Kidney (tissue), 14 donors: ENCODE measurements around the gene ACTRT3. TPM values are rescaled to one million over a fixed set of nuclear protein-coding genes. Genes with fewer than 3 reads are reported as not detected.

Source experiments
- DNase-seq, 5 donors: peaks; one replicate each; pipeline ENCODE4 v3.0.0-alpha.2; 2013 to 2020
- FAIRE-seq: peaks from 2 replicates; lab custom pipeline; 2012; peaks lifted over from hg19 to GRCh38; lab: Jason Lieb, UNC
- H3K27ac ChIP-seq, 2 donors: one replicate each; pipeline ENCODE4 v1.7.0; 2013; ENCODE audit warnings: low read depth in 2 of 2, low read length in 2 of 2, inconsistent platforms in 1 of 2
- H3K27me3 ChIP-seq: one replicate; pipeline ENCODE4 v1.7.1; 2013; ENCODE audit warnings: low read length, inconsistent platforms; ENCODE audit not compliant: control insufficient read depth, insufficient read depth
- H3K36me3 ChIP-seq, 3 donors: one replicate each; pipeline versions ENCODE4 v1.7.0 to v1.7.1; 2013; ENCODE audit warnings: low read length in 3 of 3, control low read depth in 1 of 3, inconsistent platforms in 1 of 3; ENCODE audit not compliant: insufficient read depth in 3 of 3, control insufficient read depth in 2 of 3
- H3K4me1 ChIP-seq, 3 donors: one replicate each; pipeline versions ENCODE4 v1.7.0 to v1.7.1; 2013; ENCODE audit warnings: low read length in 3 of 3, inconsistent platforms in 1 of 3, low read depth in 1 of 3; ENCODE audit not compliant: control insufficient read depth in 2 of 3, insufficient read depth in 2 of 3
- H3K4me3 ChIP-seq, 3 donors: one replicate each; pipeline versions ENCODE4 v1.7.0 to v1.8.1; 2013; ENCODE audit warnings: low read length in 3 of 3, control low read depth in 1 of 3, inconsistent platforms in 1 of 3
- H3K9ac ChIP-seq, 3 donors: one replicate each; pipeline versions ENCODE4 v1.7.0 to v1.7.1; 2013; ENCODE audit warnings: low read length in 3 of 3, control low read depth in 1 of 3, inconsistent platforms in 1 of 3
- H3K9me3 ChIP-seq, 3 donors: one replicate each; pipeline versions ENCODE4 v1.7.0 to v1.7.1; 2013; ENCODE audit warnings: low read length in 3 of 3, control low read depth in 1 of 3, inconsistent platforms in 1 of 3; ENCODE audit not compliant: control insufficient read depth in 2 of 3, insufficient read depth in 1 of 3
- CTCF ChIP-seq: IDR thresholded peaks from 3 replicates; pipeline ENCODE4 v1.5.1; 2012; ENCODE audit warnings: mild to moderate bottlenecking, moderate library complexity, borderline replicate concordance; ENCODE audit not compliant: insufficient read depth; ENCODE audit errors: extremely low read depth
- intact Hi-C: fragments of 100-400 bp; cut with DNase I; formaldehyde crosslinking; loops from one replicate; pipeline ENCODE4 v1.11.1; 2022
- polyA plus RNA-seq: library from polyadenylated mRNA; stranded (reverse); fragments of 350-450 nt; fragmentation: Illumina TruSeq; extraction: RNeasy Lipid Tissue Mini Kit (QIAGEN cat#74804); gene quantifications from one replicate; pipeline ENCODE4 v1.2.3, GENCODE V29; 2014; ENCODE audit warnings: low read depth, low replicate concordance; ENCODE audit not compliant: insufficient read depth
- total RNA-seq: library from RNA; stranded (reverse); fragmentation: NEBNext Ultra II Directional; extraction: Animal tissue kit (Norgen Biotek cat#: 25700); gene quantifications from one replicate; pipeline ENCODE4 v1.2.1, GENCODE V29; 2021
- donor health status: control.
- donor health status: control.
- donor health status: control.
- donor health status: control.
- donor health status: control.
- donor health status: DM: yes; HTN: yes; CAD: no.
- donor health status: Normal renal cell carcinoma (clear cell type).

Gene ACTRT3
- total and polyA plus RNA-seq, 2 donors from 2014 or later: 2.9 to 4.5 TPM

DNA sequence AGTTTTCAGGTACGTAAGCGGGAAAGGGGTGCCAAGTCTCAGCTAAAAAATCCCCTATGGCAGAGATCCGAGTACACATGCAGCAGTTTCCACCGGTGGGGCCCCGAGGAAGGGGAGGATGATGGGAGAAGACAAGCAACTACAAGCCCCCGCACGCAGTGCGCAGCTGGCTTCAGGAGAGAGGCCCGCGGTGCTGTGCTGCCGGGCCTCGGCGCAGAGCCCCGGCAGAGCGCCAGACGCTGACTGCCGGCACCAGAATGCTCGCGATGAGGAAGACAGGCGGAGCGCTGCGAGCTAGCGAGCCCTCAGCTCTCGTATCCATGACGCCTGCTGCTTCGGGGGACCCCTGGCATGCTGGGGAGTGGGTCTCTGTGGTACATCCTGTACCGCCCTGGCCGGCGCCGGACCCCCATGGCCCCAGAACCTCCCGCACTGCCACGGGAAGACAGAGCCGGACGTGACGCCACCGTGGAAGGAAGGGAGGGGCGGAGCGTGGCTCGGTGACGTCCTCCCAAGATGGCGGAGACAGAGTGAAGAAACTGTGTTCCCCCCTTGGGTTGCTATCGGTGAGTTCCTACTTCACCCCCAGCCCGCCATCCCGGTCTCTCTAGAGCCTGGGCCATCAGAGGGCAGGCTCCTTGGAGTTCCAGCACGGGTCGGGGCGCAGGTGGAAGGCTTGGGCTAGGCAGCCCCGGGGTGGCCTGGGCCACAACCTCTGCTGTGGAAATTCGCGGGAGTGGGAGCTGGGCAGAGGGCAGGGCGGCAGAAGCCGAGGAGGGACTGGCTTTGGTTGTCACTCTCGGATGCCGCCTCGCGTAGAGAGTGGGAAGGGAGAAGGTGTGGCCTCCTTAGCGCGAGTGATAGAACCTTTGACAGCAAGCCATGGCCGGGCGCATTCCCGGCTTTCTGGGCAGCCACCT is 3.8 kb upstream of the ACTRT3 start, which contains the start of gene MYNN:
TSS of gene MYNN (plus strand) at position 500 of the 920 bp plus-strand sequence. CDS start 900 bp downstream, outside the sequence.
- DNase-seq: peak; percentile 94 to 98 (median 96)
- Histone ChIP-seq H3K9me3 (no peaks in the 10 kb centered on the region), H3K27ac (peak within 1 kb of the TSS; percentile 97), H3K27me3 (no peaks in the 10 kb centered on the region), H3K4me3 (peak within 1 kb of the TSS; percentile 90 to 95 (median 93)), H3K9ac (peak within 1 kb of the TSS; percentile 89 to 100 (median 89)), H3K4me1 (peaks cover 3 to 19% (median 7%) of the 10 kb centered on the region in 3 donors), H3K36me3 (peaks cover 0 to 2% (median 2%) of the 10 kb centered on the region in 3 donors)
- intact Hi-C loops: no loop called here
- no peak for FAIRE-seq
- peak; percentile 12 for TF ChIP-seq CTCF

DNA sequence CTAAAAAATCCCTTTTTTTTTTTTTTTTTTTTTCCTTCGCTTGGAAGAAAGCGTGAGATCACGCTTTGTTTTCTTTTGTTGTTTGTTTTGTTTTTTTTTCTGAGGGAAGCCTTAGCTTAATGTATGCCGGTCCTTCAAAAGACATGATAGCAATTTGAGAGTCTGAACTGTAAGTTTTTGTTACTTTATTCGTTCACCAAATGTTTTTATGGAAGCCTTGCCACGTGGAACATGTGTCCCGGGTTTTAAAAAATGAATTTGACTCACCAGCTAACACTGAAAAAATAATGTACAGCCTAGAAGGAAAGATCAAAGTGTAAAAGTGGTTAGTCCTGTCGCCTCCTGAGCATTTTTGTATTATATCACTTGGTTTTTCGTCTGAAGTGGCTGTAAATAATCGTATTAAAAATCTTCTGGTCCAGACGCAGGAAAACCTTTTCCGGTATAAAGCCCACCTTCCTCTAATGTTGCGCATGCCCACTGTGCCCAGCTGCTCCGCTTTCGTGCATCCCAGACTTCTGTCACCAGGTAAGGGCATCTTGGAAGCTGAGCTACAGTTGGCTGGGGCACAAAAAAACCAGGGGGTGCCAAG is 3.0 kb upstream of the ACTRT3 start:
- DNase-seq: peak; percentile 85 to 95 (median 92)
- Histone ChIP-seq H3K36me3 (peaks cover 0 to 2% (median 0%) of the 10 kb centered on the region in 3 donors), H3K4me1 (peaks cover 3 to 19% (median 7%) of the 10 kb centered on the region in 3 donors), H3K4me3 (peak overlapping the region; percentile 90 to 95 (median 93)), H3K27ac (peak overlapping the region; percentile 97), H3K9ac (peak overlapping the region; percentile 89 to 100 (median 89)), H3K9me3 (no peaks in the 10 kb centered on the region), H3K27me3 (no peaks in the 10 kb centered on the region)
- TF ChIP-seq CTCF: no peak
- FAIRE-seq: no peak
- intact Hi-C loops: no loop called here

- Histone ChIP-seq H3K4me3 (peak overlapping the region; percentile 90 to 95 (median 93)), H3K27ac (peak overlapping the region; percentile 97), H3K36me3 (peaks cover 0 to 2% (median 0%) of the 10 kb centered on the region in 3 donors), H3K9ac (peak overlapping the region; percentile 52 to 89 (median 89)), H3K27me3 (no peaks in the 10 kb centered on the region), H3K9me3 (no peaks in the 10 kb centered on the region), H3K4me1 (peaks cover 3 to 19% (median 7%) of the 10 kb centered on the region in 3 donors)
- peak; percentile 68 to 97 (median 86) for DNase-seq
- intact Hi-C loops: no loop called here
- TF ChIP-seq CTCF: no peak
- FAIRE-seq: peak; percentile 80
Measured at GRCh38 chr3:169771497-169772304, 2.3 kb upstream of the ACTRT3 start.
